HG03442 (cell line): ENCODE results near the gene TWSG1.
"Not testable (repeated sequence)": the region's sequence is repeated elsewhere in the genome, so short reads cannot be mapped to it uniquely, and the experiment has no call there.

Experiments
- ATAC-seq: cut with Tn5 transposase; IDR thresholded peaks from one replicate; pipeline ENCODE4 v1.9.1; 2021; ENCODE audit warnings: mild to moderate bottlenecking, moderate library complexity; ENCODE audit not compliant: unreplicated experiment

The TWSG1 gene

GRCh38 chr18:9334973-9335696 is 562 bp downstream of the TWSG1 start:
- peak; percentile 32 for ATAC-seq

- no peak for ATAC-seq
Observed at GRCh38 chr18:9335697-9336045, 1.1 kb downstream of the TWSG1 start.

DNA sequence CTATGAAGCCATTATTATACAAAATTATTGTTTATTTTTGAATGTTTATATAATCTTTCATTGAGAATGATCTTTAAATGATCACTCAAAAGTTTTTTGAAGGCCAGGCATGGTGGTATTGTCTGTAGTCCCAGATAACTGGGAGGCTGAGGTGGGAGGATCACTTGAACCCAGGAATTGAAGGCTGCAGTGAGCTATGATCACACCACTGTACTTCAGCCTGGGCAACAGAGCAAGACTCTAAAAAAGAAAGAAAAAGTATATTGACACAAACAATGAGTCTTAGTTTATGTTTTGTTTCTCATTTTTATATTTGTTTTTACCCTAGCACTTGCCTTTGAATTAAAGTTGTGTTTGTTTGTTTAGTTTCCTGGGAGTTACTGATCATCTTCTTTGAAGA is 2.3 kb downstream of the TWSG1 start:
- ATAC-seq: no peak

DNA sequence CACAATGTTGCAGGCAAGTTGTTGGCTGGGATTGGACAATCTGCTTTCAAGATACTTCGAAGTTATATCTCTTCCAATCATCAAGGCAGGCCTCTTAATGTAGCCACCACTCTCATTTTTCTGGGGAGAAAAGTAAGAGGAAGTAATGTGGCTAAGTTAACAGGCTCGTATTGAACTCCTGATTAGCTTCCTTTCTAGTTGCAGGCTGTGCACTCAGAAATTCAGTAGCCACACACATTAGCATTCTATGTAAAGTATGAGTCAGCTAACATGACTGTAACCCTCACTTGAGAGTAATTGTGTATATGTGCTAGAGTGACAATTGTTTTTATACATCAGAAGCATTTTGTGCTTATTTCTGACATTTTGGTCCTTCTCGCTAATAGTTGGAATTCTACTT is 3.3 kb downstream of the TWSG1 start:
- no peak for ATAC-seq

DNA sequence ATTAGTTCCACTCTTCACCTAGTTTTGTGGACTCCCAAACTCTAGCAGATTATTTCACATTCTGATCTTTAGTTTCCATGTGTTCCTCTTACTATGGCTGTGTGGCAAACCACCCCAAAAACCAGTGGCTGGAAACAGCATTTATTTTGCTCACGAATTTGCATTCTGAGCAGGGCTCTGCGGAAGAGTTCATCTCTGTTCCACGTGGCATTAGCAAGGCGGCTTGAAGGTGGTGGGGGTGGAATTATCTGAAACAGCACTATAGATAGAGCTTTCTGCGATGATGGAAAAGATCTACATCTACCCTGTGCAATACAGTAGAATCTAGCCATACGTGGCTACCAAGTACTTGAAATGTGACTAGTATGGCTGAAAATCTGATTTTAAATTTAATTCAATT is 5.9 kb downstream of the TWSG1 start:
- ATAC-seq: no peak

DNA sequence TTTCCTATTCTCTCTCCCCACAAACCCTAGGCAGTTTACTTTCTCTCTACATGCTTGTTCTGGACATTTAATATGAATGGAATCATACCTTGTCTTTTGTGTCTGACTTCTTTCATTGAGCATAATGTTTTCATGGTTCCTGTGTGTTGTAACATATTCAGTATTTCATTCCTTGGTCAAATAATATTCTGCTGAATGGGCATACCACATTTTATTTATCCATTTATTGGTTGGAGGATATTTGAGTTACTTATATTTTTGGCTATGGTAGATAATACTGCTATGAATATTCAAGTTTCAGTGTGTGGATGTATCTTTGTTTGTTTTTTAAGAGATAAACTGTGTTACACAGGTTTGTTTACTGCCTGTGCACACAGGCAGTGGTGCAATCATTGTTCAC is 9.0 kb downstream of the TWSG1 start:
- no peak for ATAC-seq

GRCh38 chr18:9346775-9347174 is 12.2 kb downstream of the TWSG1 start:
- no peak for ATAC-seq

DNA sequence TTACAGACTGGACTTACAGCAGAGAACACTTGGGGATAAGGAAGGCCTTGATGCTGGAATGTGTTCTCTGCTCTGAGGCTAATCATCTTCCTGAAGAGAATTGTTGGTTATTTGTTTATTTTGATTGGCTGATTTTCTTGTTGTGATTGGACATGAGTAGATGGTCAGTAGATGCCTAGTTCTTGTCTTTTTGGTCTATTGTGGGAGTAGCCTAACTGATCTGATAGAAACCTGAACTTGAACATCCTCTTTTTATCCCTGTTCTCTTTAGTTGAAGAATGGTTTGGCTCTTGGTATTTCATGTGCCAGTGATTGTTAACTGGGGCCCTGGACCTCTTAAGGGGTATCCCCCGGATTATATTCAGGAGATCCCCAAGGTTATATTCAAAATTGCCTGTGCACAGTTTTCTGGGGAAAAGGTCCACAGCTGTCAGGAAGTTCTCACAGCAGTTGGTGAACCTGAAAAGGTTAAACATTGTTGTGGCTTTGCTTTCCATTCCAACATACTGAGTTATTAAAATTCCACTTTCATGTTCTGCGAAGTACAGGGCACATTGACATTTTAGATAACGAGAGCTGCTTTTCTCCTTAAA is 13.6 kb downstream of the TWSG1 start:
- peak; percentile 42 for ATAC-seq

DNA sequence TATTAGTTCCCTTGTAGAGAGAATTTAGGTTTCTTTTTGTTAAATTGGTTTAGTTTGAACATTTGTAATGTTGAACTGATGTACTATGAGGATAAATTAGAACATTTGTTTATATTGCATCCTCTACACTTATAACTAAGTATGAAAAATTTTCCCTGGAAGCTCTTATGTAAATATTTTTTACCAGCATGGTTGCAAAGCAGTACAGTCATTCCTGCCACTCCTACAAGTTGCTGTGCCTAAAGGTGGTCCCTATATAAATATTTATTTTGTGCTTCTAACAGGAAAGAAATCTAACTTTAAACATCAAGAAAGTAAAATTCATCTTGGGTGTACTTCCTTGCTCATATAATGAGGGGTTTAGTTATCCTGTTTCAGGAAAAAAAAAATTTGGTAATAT is 14.2 kb downstream of the TWSG1 start:
- ATAC-seq: no peak

GRCh38 chr18:9353596-9353995 is 19.0 kb downstream of the TWSG1 start:
- peak; percentile 77 for ATAC-seq

- ATAC-seq: peak; percentile 59
Observed at GRCh38 chr18:9354256-9354655, 19.7 kb downstream of the TWSG1 start.

DNA sequence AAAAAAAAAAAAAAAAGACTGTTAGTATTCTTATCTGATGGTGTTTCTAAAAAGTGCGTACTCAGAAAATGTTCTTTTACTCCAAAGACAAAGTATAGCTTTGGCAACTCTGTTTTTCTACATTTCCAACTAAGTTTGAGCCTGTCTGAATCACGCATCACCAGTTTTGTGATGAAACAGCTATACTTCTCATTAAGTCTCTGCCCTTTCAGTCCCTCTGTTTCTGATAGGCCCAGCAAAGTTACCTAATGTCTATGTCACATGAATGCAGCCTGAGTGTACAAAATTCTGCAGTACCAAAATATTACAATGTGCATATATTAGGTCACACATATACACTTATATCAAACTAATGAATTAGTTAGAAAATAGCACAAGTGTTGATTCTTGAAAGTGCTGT is 22.4 kb downstream of the TWSG1 start:
- no peak for ATAC-seq

- ATAC-seq: no peak
Observed at GRCh38 chr18:9359796-9360195, 25.2 kb downstream of the TWSG1 start.

DNA sequence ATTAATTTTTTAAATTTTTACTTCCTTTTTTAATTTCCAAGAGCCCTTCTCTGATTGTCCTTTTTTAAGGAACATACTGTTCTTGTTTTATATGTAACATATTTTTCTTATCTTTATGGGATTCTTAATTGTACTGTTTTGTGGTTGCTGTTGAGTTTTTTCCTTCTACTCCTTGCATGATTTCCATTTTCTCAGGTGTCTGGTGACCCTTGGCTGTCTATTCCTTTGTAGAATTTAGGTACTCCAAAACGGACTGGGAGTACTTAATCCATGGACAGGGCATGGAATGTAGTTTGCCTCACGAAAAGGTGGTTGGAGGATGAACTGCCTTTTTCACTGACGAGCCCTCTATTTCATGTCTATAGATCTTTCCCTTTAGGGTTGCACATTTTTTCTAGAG is 26.6 kb downstream of the TWSG1 start:
- no peak for ATAC-seq

DNA sequence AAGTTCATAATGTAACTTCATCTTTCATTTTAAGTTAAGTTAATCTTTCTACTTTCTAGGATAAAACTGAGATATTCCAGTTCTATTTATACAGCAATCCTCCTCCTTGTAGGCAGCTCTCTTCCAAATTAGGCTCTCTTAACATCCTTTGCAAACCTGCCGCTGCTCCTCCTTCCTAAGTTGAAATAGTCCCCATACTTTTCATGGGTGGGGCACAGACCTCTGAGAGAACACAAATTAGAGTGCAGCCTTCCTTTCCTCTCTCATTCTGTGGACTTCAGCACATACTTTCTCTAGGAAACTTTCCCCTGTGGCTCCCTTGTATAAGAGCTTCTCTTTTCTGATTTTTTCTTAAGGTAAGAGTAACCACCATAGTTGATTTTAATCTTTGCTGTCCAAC is 28.3 kb downstream of the TWSG1 start:
- ATAC-seq: no peak

DNA sequence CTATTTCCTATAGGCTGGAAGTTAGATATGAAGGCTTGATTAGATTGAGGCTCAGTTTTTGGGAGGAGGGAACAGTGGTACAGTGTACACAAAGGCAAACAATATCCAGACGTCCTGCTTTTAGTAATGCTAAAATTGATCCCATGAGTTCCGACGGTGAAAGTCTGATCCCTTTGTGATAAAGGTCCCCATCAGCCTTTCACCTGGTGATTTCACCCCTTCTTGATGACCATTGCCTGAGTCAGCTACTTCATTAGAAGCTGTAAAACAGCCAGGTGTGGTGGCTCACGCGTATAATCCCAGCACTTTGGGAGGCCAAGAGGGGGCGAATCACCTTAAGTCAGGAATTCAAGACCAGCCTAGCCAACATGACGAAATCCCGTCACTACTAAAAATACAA is 29.7 kb downstream of the TWSG1 start:
- no peak for ATAC-seq

GRCh38 chr18:9365406-9365805 is 30.8 kb downstream of the TWSG1 start:
- ATAC-seq: no peak

GRCh38 chr18:9366126-9366714 is 31.6 kb downstream of the TWSG1 start:
- no peak for ATAC-seq

DNA sequence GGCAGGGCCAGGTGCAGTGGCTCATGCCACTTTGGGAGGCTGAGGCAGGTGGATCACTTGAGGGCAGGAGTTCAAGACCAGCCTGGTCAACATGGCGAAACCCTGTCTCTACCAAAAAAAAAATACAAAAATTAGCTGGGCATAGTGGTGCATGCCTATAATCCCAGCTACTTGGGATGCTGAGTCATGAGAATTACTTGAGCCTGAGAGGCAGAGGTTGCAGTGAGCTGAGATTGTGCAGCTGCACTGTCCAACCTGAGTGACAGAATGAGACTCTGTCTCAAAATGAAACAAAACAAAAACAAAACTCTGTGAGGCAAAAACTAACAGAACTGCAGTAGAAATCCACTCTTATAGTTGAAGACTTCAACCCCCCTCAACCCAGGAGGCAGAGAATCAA is 38.7 kb downstream of the TWSG1 start:
- not testable (repeated sequence) for ATAC-seq

DNA sequence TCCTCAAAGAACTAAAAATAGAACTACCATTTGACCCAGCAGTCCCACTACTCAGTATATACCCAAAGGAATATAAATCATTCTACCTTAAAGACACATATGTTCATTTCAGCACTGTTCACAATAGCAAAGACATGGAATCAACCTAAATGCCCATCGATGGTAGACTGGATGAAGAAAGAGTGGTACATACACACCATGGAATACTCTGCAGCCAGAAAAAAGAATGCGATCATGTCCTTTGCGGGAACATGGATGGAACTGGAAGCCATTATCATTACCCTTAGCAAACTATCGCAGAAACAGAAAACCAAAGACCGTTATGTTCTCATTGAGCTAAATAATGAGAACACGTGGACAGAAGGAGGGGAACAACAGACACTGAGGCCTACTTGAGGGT is 44.5 kb downstream of the TWSG1 start:
- ATAC-seq: no peak

DNA sequence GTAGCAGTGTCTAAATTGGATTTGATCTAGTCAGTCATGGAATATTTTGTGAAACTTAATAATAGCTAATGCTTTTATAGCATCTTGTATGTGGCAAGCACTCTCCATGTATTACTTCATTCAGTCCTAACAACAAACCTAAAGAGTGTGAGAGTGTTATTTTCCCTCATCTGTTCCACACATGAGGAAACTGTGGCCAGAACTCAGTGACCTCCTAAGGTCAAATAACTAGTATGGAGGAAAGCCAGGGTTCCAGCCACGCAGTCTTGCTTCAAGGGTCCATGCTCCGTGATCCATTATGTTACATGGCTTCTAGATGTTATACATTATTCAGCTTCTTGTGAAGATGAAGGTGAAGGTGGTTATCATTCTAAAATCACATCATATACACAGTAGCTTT is 45.5 kb downstream of the TWSG1 start:
- ATAC-seq: no peak

GRCh38 chr18:9380621-9381395 is 46.2 kb downstream of the TWSG1 start:
- no peak for ATAC-seq
